ENCODE results near the gene LAGE3. TPM values are rescaled to one million over a fixed set of nuclear protein-coding genes. Genes with fewer than 3 reads are reported as not detected.
A peak's percentile ranks its signal among the peaks of the same experiment; 100 is the strongest.

LAGE3 gene
- total RNA-seq, 1 experiment from 2014 or later = 102 TPM

DNA sequence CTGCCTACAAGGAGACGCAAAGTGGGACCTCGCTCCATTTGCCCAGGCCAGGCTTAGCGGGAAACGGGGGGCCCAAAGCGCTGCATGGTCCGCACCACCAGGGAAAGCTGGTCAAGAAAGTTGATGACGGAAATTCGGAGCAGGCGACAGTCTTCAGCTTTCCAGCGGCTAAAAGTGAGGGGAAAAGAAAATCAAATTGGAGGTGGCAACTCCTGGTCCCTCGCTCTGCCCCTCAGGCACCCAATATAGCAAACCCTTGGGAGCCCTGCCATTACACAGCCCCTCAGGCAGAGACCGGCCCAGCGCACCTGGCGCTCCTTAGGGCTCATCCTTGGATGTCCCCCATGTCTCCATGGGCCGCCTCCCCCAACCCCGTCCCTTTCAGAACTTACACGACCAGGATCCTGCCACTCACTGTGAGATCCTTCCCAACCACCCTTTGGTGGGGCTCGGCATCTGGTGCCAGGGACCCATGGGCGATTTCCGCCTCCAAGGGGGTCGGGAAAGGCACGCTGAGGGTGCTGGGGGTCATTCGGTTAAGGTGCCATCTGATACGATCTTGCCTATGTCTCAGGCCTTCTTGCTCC is 1.1 kb downstream of the LAGE3 start:
- no peak for DNase-seq (ENCODE audit: low read depth)

DNA sequence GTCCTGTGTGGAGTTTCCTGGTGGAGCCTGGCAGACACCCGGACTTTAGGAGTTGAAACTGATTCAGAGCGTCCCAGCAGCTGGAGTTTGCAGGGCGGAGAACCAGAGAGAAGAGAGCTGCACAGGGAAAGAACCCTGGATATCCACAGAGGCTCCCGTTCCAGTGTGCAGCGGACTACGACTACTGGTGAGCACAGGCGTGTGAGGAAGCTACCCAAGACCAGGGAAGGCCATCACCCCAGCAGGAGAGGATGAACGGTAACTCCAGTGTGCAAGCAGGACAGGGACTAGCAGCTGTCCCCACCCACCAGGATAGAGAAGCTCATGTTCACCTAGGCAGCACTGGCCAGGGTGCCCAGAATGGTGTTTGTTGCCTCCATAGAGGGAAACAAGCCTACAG is 2.3 kb downstream of the LAGE3 start:
- DNase-seq (ENCODE audit: low read depth) = no peak

- DNase-seq (ENCODE audit: low read depth) = no peak
These were observed 5.4 kb downstream of the LAGE3 start for GRCh38 chrX:154473683-154474082.

GRCh38 chrX:154472685-154473632 is 6.1 kb downstream of the LAGE3 start:
- no peak for DNase-seq (ENCODE audit: low read depth)

GRCh38 chrX:154471839-154472684 is 7.0 kb downstream of the LAGE3 start:
- DNase-seq (ENCODE audit: low read depth) = no peak

DNA sequence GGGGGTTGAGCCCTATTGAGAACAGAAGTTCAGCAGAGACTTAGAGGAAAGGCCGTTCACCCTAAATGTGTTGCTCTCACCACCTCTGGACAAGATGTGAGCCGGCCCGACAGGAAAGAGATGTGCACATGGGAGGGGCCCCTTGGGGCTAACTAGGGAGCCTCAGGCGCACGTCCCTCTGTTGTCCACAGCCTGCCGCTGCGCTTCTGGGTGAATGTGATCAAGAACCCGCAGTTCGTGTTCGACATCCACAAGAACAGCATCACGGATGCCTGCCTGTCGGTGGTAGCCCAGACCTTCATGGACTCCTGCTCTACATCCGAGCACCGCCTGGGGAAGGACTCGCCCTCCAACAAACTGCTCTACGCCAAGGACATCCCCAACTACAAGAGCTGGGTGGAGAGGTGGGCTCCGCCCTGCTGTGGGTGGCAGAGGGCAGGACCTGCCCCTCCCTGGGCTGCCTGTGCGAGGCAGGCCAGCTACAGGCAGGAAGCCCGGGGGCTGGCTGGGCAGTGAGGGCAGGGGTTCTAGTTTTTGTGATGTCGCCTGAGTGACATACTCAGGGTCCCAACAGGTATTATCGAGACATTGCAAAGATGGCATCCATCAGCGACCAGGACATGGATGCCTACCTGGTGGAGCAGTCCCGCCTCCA is 8.0 kb downstream of the LAGE3 start:
- no peak for DNase-seq (ENCODE audit: low read depth)

DNA sequence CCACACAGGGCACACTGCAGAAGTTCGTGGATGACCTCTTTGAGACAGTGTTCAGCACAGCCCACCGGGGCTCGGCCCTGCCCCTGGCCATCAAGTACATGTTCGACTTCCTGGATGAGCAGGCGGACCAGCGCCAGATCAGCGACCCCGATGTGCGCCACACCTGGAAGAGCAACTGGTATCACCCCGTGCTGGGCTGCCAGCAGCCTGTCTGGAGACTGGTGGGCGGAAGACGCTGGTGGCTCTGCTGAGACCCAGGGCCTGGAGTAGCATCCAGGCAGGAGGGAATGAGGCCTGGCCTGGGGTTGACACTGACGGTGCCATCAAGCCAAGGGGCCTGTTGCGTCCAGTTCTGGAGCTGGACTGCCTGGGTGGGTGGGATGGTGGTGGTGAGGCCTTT is 8.6 kb downstream of the LAGE3 start:
- DNase-seq (ENCODE audit: low read depth) = no peak

- DNase-seq (ENCODE audit: low read depth) = no peak
These were observed 9.2 kb downstream of the LAGE3 start for GRCh38 chrX:154469880-154470279.

DNA sequence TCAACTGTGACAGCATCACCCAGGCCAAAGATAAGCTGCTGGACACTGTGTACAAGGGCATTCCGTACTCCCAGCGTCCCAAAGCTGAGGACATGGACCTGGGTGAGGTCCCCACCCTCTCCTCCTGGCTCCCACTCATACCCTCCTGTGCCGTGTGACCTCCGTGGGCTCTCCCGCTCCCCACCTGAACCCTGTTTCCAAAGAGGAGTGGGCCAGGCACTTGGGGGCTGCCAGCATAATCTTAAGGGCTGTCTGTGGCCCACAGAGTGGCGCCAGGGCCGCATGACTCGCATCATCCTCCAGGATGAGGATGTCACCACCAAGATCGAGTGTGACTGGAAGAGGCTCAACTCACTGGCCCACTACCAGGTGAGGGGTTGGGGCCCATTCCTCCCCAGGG is 10.0 kb downstream of the LAGE3 start:
- DNase-seq (ENCODE audit: low read depth) = no peak

- DNase-seq (ENCODE audit: low read depth) = no peak
These were observed 10.9 kb downstream of the LAGE3 start for GRCh38 chrX:154468217-154468616.

DNA sequence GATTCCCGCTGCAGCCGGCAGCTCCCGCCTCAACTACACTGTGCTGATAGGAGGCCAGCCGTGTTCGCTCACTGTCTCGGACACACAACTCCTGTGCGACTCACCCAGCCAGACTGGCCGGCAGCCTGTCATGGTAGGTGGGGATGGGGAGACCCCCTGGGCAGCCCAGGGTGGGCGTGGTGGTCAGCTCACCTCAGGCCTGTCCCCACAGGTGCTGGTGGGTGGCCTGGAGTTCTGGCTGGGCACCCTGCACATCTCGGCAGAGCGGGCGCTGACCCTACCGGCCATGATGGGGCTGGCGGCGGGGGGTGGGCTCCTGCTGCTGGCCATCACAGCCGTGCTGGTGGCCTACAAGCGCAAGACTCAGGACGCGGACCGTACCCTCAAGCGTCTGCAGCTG is 11.5 kb downstream of the LAGE3 start:
- DNase-seq (ENCODE audit: low read depth) = no peak

DNA sequence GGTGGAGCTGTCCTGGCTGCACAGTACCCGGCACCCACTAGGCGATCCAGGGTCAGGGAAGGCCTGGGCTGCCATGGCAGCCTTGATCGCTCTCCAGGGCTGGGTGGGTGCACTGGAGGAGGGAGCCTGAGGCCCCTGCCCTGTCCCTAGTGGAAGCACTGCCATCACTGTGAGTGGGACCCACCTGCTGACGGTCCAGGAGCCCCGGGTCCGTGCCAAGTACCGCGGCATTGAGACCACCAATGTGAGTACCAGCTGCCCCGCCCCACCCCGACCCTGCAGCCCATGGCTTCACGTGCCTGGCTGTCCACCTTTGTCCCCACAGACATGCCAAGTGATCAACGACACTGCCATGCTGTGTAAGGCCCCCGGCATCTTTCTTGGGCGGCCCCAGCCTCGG is 12.2 kb downstream of the LAGE3 start:
- DNase-seq (ENCODE audit: low read depth) = no peak

DNA sequence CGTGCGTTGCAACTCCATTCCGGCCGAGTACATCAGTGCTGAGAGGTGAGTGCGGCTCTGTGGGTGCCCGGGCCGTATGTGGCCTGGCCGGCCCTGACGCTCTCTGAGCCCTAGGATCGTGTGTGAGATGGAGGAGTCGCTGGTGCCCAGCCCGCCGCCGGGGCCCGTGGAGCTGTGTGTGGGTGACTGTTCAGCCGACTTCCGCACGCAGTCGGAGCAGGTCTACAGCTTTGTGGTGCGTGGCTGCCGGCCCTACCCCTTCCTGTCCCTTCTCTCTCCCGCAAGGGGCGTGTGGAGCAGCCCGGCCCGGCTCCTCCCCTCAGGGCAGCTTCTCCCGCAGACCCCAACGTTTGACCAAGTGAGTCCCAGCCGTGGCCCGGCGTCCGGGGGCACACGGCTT is 13.0 kb downstream of the LAGE3 start:
- no peak for DNase-seq (ENCODE audit: low read depth)

DNA sequence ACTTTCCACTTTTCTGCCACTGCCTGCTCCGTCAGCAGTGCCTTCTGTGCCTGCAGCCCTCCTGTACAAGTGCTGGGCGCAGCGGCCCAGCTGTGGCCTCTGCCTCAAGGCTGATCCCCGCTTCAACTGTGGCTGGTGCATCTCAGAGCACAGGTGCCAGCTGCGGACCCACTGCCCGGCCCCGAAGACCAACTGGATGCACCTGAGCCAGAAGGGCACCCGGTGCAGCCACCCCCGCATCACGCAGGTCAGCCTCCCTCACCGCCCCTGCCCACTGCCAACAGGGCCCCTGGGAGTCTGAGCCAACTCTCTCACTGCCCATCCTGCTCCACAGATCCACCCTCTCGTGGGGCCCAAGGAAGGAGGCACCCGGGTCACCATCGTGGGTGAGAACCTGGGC is 13.5 kb downstream of the LAGE3 start:
- no peak for DNase-seq (ENCODE audit: low read depth)

GRCh38 chrX:154464806-154465365 is 14.2 kb downstream of the LAGE3 start:
- no peak for DNase-seq (ENCODE audit: low read depth)

DNA sequence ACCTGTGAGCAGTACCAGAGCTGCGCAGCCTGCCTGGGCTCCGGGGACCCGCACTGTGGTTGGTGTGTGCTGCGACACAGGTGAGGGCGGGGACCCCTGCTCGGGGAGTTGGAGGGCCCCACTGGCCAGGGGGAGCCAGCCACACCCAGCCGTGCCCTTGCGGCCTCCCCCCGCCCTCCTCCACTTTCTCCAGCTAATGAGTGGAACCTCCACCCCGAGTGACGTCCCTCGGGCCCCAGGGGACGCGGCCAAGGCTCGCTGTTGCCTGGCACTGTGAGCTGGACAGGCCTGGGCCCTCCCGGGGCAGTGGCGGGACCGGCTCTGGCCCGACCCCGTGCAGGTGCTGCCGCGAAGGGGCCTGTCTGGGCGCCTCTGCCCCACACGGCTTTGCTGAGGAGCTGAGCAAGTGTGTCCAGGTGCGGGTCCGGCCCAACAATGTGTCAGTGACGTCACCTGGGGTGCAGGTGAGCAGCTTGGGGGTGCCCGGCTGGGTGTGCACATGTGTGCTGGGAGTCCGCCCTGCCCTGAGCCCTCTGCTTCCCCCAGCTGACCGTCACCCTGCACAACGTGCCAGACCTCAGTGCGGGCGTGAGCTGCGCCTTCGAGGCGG is 15.4 kb downstream of the LAGE3 start:
- DNase-seq (ENCODE audit: low read depth) = no peak

- DNase-seq (ENCODE audit: low read depth) = no peak
These were observed 16.7 kb downstream of the LAGE3 start for GRCh38 chrX:154462396-154462795.

GRCh38 chrX:154460326-154460725 is 18.8 kb downstream of the LAGE3 start:
- no peak for DNase-seq (ENCODE audit: low read depth)

GRCh38 chrX:154459832-154460231 is 19.2 kb downstream of the LAGE3 start:
- DNase-seq (ENCODE audit: low read depth) = no peak

DNA sequence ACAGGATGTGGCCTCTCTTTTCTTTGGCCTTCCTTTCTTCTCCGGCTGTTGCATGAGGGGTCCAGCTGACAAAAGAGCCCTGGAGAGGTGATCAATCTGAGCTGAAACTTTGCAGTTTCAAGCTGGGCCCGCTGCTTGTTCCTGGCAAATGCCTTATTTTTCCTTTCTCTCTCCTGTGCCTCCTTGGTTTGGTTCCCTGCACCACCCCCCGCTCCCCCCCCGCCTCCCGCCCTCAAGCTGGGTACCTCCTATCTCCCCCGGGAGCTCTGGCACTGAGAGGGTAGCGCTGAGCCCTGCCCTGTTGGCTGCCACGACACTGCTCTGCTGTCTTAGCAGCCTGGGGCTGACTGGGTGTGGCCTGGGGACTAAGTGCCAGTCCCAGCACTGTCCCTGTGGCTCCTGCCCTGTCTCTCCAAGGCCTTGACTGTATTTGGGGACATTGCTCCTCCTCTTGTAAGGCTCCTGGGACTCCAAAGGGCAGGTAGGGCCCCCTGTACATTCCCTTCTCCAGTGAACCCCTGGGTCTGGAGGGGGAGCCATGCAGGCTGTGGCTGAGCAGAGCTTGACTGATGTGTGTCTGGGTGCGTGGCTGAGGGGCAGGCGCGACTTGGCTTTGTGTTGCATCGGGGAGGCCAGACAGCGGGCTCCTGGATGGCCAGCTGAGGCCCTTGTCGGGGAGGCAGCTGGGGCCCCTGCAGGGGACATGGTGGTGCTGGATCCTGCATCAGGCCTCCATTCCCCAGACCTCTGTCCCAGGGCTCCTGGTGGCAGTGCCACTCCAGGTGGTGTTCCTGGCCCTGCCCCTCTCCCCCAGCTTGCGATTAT is 19.9 kb downstream of the LAGE3 start:
- peak; percentile 60 for DNase-seq (ENCODE audit: low read depth)

Data from M059J (cell line).